BE2C (cell line): ENCODE measurements around the gene ZFYVE1.
"Not testable (repeated sequence)": the region's sequence is repeated elsewhere in the genome, so short reads cannot be mapped to it uniquely, and the experiment has no call there.

Experiments used
- DNase-seq: peaks from one replicate; pipeline ENCODE4 v3.0.0-alpha.2; 2020
- H3K27me3 ChIP-seq: fragments of 250-450 bp; sonication (Bioruptor Pico); 2 replicates; pipeline ENCODE4 v1.5.1; 2020; ENCODE audit warnings: mild to moderate bottlenecking
- H3K36me3 ChIP-seq: fragments of 250-450 bp; sonication (Bioruptor Pico); 2 replicates; pipeline ENCODE4 v1.5.1; 2020; ENCODE audit warnings: mild to moderate bottlenecking
- H3K4me1 ChIP-seq: fragments of 250-450 bp; sonication (Bioruptor Pico); 2 replicates; pipeline ENCODE4 v1.5.1; 2020
- H3K4me3 ChIP-seq: 2 replicates; pipeline ENCODE4 v1.5.1; 2011; ENCODE audit warnings: low read depth, low read length
- H3K9me3 ChIP-seq: fragments of 250-450 bp; sonication (Bioruptor Pico); 2 replicates; pipeline ENCODE4 v1.5.1; 2020
- CTCF ChIP-seq: IDR thresholded peaks from 2 replicates; pipeline ENCODE4 v1.5.1; 2012; ENCODE audit warnings: mild to moderate bottlenecking, low read depth, low read length

Gene ZFYVE1

GRCh38 chr14:73055251-73055650 is 28.3 kb upstream of the ZFYVE1 start:
- DNase-seq, result no peak
- no peak for TF ChIP-seq CTCF
- Histone ChIP-seq H3K36me3 (peaks cover 2% of the 10 kb centered on the region), H3K4me1 (no peaks in the 10 kb centered on the region), H3K27me3 (no peaks in the 10 kb centered on the region), H3K9me3 (no peaks in the 10 kb centered on the region), H3K4me3 (no peak overlapping the region)

GRCh38 chr14:73049428-73049827 is 22.5 kb upstream of the ZFYVE1 start:
- Histone ChIP-seq H3K27me3 (no peaks in the 10 kb centered on the region), H3K4me3 (no peak overlapping the region), H3K9me3 (no peaks in the 10 kb centered on the region), H3K4me1 (no peaks in the 10 kb centered on the region), H3K36me3 (no peaks in the 10 kb centered on the region)
- DNase-seq, result no peak
- TF ChIP-seq CTCF, result no peak

- Histone ChIP-seq H3K36me3 (no peaks in the 10 kb centered on the region), H3K4me1 (no peaks in the 10 kb centered on the region), H3K4me3 (no peak overlapping the region), H3K27me3 (no peaks in the 10 kb centered on the region), H3K9me3 (no peaks in the 10 kb centered on the region)
- TF ChIP-seq CTCF, result no peak
- no peak for DNase-seq
Measured at GRCh38 chr14:73047808-73048207, 20.9 kb upstream of the ZFYVE1 start.

GRCh38 chr14:73036706-73037450 is 10.0 kb upstream of the ZFYVE1 start:
- not testable (repeated sequence) for H3K9me3 ChIP-seq, H3K36me3 ChIP-seq, DNase-seq, H3K27me3 ChIP-seq, H3K4me1 ChIP-seq, H3K4me3 ChIP-seq

GRCh38 chr14:73027984-73028383 is 1.1 kb upstream of the ZFYVE1 start:
- no peak for TF ChIP-seq CTCF
- peaks cover 7% of the 10 kb centered on the region; the same call in 1 of the 2 replicates for H3K36me3 ChIP-seq
- H3K4me3 ChIP-seq, result no peak overlapping the region
- H3K4me1 ChIP-seq, result no peaks in the 10 kb centered on the region
- H3K27me3 ChIP-seq, result no peaks in the 10 kb centered on the region
- no peak for DNase-seq
- H3K9me3 ChIP-seq, result no peaks in the 10 kb centered on the region

GRCh38 chr14:73027546-73027945 is 640 bp upstream of the ZFYVE1 start:
- Histone ChIP-seq H3K4me1 (no peaks in the 10 kb centered on the region), H3K4me3 (peak overlapping the region; percentile 84), H3K9me3 (no peaks in the 10 kb centered on the region), H3K27me3 (no peaks in the 10 kb centered on the region), H3K36me3 (peaks cover 7% of the 10 kb centered on the region; the same call in 1 of the 2 replicates)
- no peak for DNase-seq
- TF ChIP-seq CTCF, result no peak
